Type B pancreatic cell (in vitro differentiated cells): Measurements from ENCODE around the gene EPHA6. TPM values are rescaled to one million over a fixed set of nuclear protein-coding genes. Genes with fewer than 3 reads are reported as not detected.

Experiments
- DNase-seq: peaks from one replicate; pipeline ENCODE4 v3.0.0; 2021; ENCODE audit warnings: mixed read lengths; ENCODE audit not compliant: unreplicated experiment; ENCODE audit errors: extremely low spot score
- H3K27ac Mint-ChIP-seq: 2 replicates; pipeline ENCODE4 v1.8.0; 2021; ENCODE audit warnings: mild to moderate bottlenecking, mixed read lengths
- H3K27me3 Mint-ChIP-seq: 2 replicates; pipeline ENCODE4 v1.8.0; 2021; ENCODE audit warnings: mixed read lengths
- H3K36me3 Mint-ChIP-seq: 2 replicates; pipeline ENCODE4 v1.8.0; 2021; ENCODE audit warnings: mixed read lengths
- H3K4me1 Mint-ChIP-seq: one replicate; pipeline ENCODE4 v1.8.0; 2021; ENCODE audit warnings: mixed read lengths; ENCODE audit not compliant: unreplicated experiment
- H3K4me3 Mint-ChIP-seq: 2 replicates; pipeline ENCODE4 v1.8.0; 2021; ENCODE audit warnings: mild to moderate bottlenecking, mixed read lengths
- H3K9me3 Mint-ChIP-seq: 2 replicates; pipeline ENCODE4 v1.8.0; 2021; ENCODE audit warnings: mixed read lengths
- CTCF ChIP-seq: fragments of 200-600 bp; sonication (generic); conservative IDR thresholded peaks from 2 replicates; pipeline ENCODE4 v1.5.0; 2021; ENCODE audit warnings: antibody characterized with exemption, mild to moderate bottlenecking
- total RNA-seq: library from RNA; stranded (reverse); gene quantifications from 2 replicates; pipeline ENCODE4 v1.2.1, GENCODE V29; 2021; ENCODE audit warnings: low replicate concordance

Gene EPHA6
- total RNA-seq, 1 donor from 2014 or later: 9.9 TPM

GRCh38 chr3:97111244-97111643 is 296.9 kb downstream of the EPHA6 start:
- peaks cover 9% of the 10 kb centered on the region for H3K4me1 Mint-ChIP-seq
- no peak for DNase-seq
- TF ChIP-seq CTCF: no peak
- no peaks in the 10 kb centered on the region for H3K27me3 Mint-ChIP-seq
- no peaks in the 10 kb centered on the region for H3K9me3 Mint-ChIP-seq
- H3K4me3 Mint-ChIP-seq: no peak overlapping the region
- H3K27ac Mint-ChIP-seq: no peak overlapping the region
- no peaks in the 10 kb centered on the region for H3K36me3 Mint-ChIP-seq

GRCh38 chr3:97121386-97121785 is 307.0 kb downstream of the EPHA6 start:
- Mint-ChIP-seq H3K27ac (no peak overlapping the region), H3K36me3 (no peaks in the 10 kb centered on the region), H3K27me3 (no peaks in the 10 kb centered on the region), H3K9me3 (no peaks in the 10 kb centered on the region), H3K4me1 (peaks cover 5% of the 10 kb centered on the region), H3K4me3 (no peak overlapping the region)
- DNase-seq: no peak
- TF ChIP-seq CTCF: no peak

GRCh38 chr3:97125902-97126499 is 311.6 kb downstream of the EPHA6 start:
- no peak overlapping the region for H3K4me3 Mint-ChIP-seq
- no peak for DNase-seq

GRCh38 chr3:97131476-97131875 is 317.1 kb downstream of the EPHA6 start:
- DNase-seq: no peak
- Mint-ChIP-seq H3K27ac (no peak overlapping the region), H3K9me3 (no peaks in the 10 kb centered on the region), H3K27me3 (no peaks in the 10 kb centered on the region), H3K4me3 (no peak overlapping the region), H3K4me1 (peaks cover 4% of the 10 kb centered on the region), H3K36me3 (no peaks in the 10 kb centered on the region)
- no peak for TF ChIP-seq CTCF

More at GRCh38 chr3:97125902-97126499, 311.6 kb downstream of the EPHA6 start:
- Mint-ChIP-seq H3K4me1 (peaks cover 10% of the 10 kb centered on the region), H3K27ac (no peak overlapping the region), H3K27me3 (no peaks in the 10 kb centered on the region), H3K36me3 (no peaks in the 10 kb centered on the region), H3K9me3 (no peaks in the 10 kb centered on the region)
- TF ChIP-seq CTCF: no peak

- Mint-ChIP-seq H3K27ac (no peak overlapping the region), H3K9me3 (no peaks in the 10 kb centered on the region), H3K36me3 (peaks cover 7% of the 10 kb centered on the region), H3K27me3 (no peaks in the 10 kb centered on the region), H3K4me3 (no peak overlapping the region), H3K4me1 (no peaks in the 10 kb centered on the region)
- TF ChIP-seq CTCF: peak; percentile 45
- no peak for DNase-seq
These were observed 324.6 kb downstream of the EPHA6 start for GRCh38 chr3:97138914-97139541.
